ENCODE measurements around the gene EEPD1. TPM values are rescaled to one million over a fixed set of nuclear protein-coding genes. Genes with fewer than 3 reads are reported as not detected.

The EEPD1 gene
- total and polyA plus RNA-seq, 12 donors = 6.0 to 29.0 (median 9.4) TPM

DNA sequence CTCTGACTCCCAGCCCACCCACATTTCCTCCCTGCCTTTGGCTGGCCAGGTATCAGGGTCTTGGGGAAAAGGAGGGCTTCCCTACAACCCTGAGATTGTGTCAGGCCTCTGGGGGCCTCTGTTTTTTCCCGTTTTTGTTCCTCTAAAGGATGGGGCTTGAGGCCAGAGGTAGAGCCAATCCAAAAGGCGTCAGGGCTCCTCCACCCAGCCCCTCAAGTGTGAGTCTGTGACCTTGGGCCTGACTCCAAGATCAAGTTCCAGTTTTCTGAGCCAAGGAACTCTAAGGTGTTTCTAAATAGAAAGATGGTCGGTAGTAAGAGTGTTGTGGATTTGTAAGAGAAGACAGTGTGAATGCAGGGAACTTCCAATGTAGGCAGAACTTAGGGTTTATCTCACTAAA, 6.6 kb downstream of the EEPD1 start:
- Histone ChIP-seq H3K36me3 (replicated peaks in 1 of 2) (no peaks in the 10 kb centered on the region), H3K27me3 (no peaks in the 10 kb centered on the region), H3K4me1 (replicated peaks in 1 of 2) (peaks cover 18 to 48% of the 10 kb centered on the region in 2 donors), H3K4me3 (no peak overlapping the region), H3K27ac (no peak overlapping the region), H3K9me3 (replicated peaks in 1 of 3) (no peaks in the 10 kb centered on the region)
- DNase-seq = no peak
- intact Hi-C loops (cut with DNase I) = no loop called here
- no peak for TF ChIP-seq POLR2A (IDR thresholded peaks at IDR 0.05)
- TF ChIP-seq, protein P1, sequence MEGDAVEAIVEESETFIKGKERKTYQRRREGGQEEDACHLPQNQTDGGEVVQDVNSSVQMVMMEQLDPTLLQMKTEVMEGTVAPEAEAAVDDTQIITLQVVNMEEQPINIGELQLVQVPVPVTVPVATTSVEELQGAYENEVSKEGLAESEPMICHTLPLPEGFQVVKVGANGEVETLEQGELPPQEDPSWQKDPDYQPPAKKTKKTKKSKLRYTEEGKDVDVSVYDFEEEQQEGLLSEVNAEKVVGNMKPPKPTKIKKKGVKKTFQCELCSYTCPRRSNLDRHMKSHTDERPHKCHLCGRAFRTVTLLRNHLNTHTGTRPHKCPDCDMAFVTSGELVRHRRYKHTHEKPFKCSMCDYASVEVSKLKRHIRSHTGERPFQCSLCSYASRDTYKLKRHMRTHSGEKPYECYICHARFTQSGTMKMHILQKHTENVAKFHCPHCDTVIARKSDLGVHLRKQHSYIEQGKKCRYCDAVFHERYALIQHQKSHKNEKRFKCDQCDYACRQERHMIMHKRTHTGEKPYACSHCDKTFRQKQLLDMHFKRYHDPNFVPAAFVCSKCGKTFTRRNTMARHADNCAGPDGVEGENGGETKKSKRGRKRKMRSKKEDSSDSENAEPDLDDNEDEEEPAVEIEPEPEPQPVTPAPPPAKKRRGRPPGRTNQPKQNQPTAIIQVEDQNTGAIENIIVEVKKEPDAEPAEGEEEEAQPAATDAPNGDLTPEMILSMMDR (IDR thresholded peaks at IDR 0.05) = no peak
- WGBS, 4 donors = 39 to 62% (median 45%) methylated on average over 3 of the region's 3 CpGs

DNA sequence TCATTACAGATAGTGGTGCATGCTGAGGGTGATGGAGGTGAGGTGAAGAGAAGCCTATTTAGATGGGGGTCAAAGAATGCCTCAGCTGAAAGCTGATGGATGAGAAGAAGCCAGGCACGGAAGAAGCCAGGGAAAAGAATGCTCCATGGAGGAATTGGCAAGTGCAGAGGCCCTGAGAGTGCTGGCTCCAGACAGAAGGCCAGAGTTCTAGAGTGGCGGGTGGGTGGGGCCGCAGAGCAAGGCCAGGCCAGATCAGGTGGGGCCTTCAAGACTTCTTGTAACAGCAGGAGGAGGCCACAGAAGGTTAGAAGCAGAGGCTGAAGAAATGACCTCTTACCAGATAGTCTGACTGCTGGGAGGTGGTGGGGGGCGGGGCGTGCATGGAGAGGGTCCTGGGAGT, 7.3 kb downstream of the EEPD1 start:
- no peak for TF ChIP-seq POLR2A (IDR thresholded peaks at IDR 0.05)
- TF ChIP-seq, protein P1 (IDR thresholded peaks at IDR 0.05) = no peak
- peaks cover 18 to 41% of the 10 kb centered on the region in 2 donors for H3K4me1 ChIP-seq (replicated peaks in 1 of 2)

DNA sequence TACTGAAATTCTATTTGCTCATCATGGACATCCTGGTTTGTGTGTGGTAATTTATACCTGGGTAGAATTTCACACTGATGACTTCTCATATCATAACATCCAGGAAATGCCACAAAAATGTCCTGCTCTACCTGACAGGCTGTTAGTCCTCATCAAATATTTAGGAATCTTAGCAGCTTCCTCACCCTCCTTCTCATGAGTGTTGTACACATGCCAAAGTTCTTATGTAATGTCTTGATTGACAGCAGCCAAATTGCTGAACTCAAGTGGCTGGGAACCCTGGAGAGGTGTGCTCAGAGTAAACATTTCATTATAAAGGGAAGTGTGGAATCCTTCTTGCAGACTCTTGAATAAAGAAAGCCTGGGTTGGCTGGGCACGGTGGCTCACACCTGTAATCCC, 8.9 kb downstream of the EEPD1 start:
- no peak for DNase-seq
- H3K27ac ChIP-seq = no peak overlapping the region
- H3K36me3 ChIP-seq (replicated peaks in 1 of 2) = no peaks in the 10 kb centered on the region
- WGBS, 4 donors = 92 to 100% (median 95%) methylated on average over 1 of the region's 1 CpG
- intact Hi-C loops (cut with DNase I) = no loop called here
- H3K4me3 ChIP-seq = no peak overlapping the region
- H3K4me1 ChIP-seq (replicated peaks in 1 of 2) = peaks cover 12 to 24% of the 10 kb centered on the region in 2 donors
- no peaks in the 10 kb centered on the region for H3K27me3 ChIP-seq
- H3K9me3 ChIP-seq (replicated peaks in 1 of 3) = no peaks in the 10 kb centered on the region
- TF ChIP-seq POLR2A (IDR thresholded peaks at IDR 0.05) = no peak
- TF ChIP-seq, protein P1 (IDR thresholded peaks at IDR 0.05) = no peak

More for the DNA sequence above, 7.3 kb downstream of the EEPD1 start:
- H3K9me3 ChIP-seq (replicated peaks in 1 of 3) = no peaks in the 10 kb centered on the region
- no peak overlapping the region for H3K4me3 ChIP-seq
- H3K27ac ChIP-seq = no peak overlapping the region
- no peaks in the 10 kb centered on the region for H3K36me3 ChIP-seq (replicated peaks in 1 of 2)
- H3K27me3 ChIP-seq = no peaks in the 10 kb centered on the region
- no peak for DNase-seq
- intact Hi-C loops (cut with DNase I) = no loop called here
- 62 to 85% (median 75%) methylated on average over 5 of the region's 5 CpGs for WGBS, 4 donors

DNA sequence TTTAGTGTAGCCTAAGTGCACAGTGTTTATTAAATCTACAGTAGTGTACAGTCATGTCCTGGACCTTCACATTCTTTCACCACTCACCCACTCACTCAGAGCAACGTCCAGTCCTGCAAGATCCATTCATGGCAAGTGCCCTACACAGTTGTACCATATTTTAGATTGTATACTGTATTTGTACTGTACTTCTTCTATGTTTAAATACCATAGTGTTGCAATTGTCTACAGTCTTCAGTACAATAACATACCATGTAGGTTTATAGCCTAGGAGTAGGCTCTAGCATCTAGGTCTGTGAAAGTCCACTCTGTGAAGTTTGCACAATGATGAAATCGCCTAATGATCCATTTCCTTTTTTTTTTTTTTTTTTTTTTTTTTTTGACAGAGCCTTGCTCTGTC, 12.0 kb downstream of the EEPD1 start:
- 46 to 58% (median 49%) methylated on average over 2 of the region's 2 CpGs for WGBS, 4 donors
- Histone ChIP-seq H3K9me3 (replicated peaks in 1 of 3) (no peaks in the 10 kb centered on the region), H3K4me3 (no peak overlapping the region), H3K27me3 (no peaks in the 10 kb centered on the region), H3K36me3 (replicated peaks in 1 of 2) (no peaks in the 10 kb centered on the region), H3K4me1 (replicated peaks in 1 of 2) (peaks cover 0 to under 1% of the 10 kb centered on the region in 2 donors), H3K27ac (no peak overlapping the region)
- TF ChIP-seq POLR2A (IDR thresholded peaks at IDR 0.05) = no peak
- TF ChIP-seq, protein P1 (IDR thresholded peaks at IDR 0.05) = no peak
- DNase-seq = no peak
- intact Hi-C loops (cut with DNase I) = no loop called here
